Right lobe of liver (tissue), 4 donors: ENCODE results near the gene TTC39C.
"Not testable (repeated sequence)": the region's sequence is repeated elsewhere in the genome, so short reads cannot be mapped to it uniquely, and the experiment has no call there.

Source experiments
- CTCF ChIP-seq, 4 donors: fragments of 200-600 bp in 3 of 4; fragments of 450-650 bp in 1 of 4; IDR thresholded peaks; one replicate each; pipeline versions ENCODE4 v1.5.1 to v1.8.0; 2016 to 2022; ENCODE audit warnings: antibody characterized with exemption in 4 of 4, mild to moderate bottlenecking in 2 of 4
- POLR2A ChIP-seq: fragments of 450-650 bp; IDR thresholded peaks from one replicate; pipeline ENCODE4 v1.6.1; 2017; ENCODE audit warnings: antibody characterized with exemption, mild to moderate bottlenecking
- donor health status: DM: no; HTN: no; CAD: no.
- donor health status: DM: no; HTN: no; CAD: no.
- donor health status: DM: no; HTN: yes; CAD: no.

- not testable (repeated sequence) for TF ChIP-seq CTCF (IDR thresholded peaks at IDR 0.05); POLR2A
These were observed 44.8 kb downstream of the TTC39C start for GRCh38 chr18:24059385-24059784.
